Erythroblast (primary cell): ENCODE data around the gene SPANXD.

Experiments
- GATA1 ChIP-seq: IDR thresholded peaks from 2 replicates; pipeline ENCODE4 v1.6.1; 2011; ENCODE audit warnings: low read depth, mild to moderate bottlenecking, control low read depth, low read length, moderate library complexity
- POLR2A ChIP-seq: IDR thresholded peaks from 2 replicates; pipeline ENCODE4 v1.6.1; 2011; ENCODE audit warnings: mild to moderate bottlenecking, low read length

GRCh38 chrX:141736656-141737055, 38.1 kb upstream of the SPANXD start:
- TF ChIP-seq POLR2A (no peak), GATA1 (no peak)
